NCI-H128 (cell line): ENCODE measurements around the gene DDX3Y.

Source experiments
- DNase-seq: peaks from one replicate; lab custom pipeline; 2025; ENCODE audit not compliant: unreplicated experiment; lab: John Stamatoyannopoulos, UW

The DDX3Y gene

DNA sequence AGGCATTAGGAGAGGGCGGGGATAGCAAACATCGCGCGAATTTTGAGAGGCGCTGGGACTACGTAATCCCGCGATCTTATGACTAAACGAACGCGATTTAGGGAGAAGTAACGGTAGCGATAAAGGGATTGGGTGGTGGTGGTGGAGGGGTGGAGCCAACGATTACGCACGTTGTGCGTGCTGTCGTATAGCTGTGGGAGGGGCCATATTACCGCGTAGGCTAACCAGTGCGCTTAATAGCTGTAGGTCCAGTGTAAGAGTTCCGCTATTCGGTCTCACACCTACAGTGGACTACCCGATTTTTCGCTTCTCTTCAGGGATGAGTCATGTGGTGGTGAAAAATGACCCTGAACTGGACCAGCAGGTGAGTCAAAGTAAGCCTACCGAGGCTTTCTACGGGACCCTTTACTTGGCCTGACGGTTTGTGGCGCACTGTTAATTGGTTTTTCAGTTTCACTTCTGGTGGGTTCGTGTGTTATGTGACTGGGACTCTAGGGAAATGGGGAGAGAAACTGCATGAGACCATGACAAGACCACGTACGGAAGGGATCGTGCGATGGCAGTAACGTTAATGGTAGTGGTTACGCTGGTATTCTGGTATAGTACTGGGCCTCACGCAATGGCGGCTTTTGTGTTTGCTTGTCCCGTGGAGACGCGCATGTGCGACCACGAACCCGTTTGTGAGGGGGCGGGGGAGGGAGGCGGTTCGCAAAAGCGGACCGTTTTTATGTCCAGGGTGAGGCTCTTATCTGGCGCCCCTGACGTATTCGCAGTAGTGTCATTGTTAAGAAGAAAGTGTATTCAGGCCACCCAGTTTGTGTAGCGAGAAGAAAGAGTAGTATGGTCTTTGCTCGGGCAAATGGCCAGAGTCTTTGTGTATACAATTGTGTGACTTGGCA, at the start of gene DDX3Y:
Gene DDX3Y (plus strand): TSS at position 251 of the 899 bp plus-strand sequence. CDS start 69 bp downstream, at position 320.
- DNase-seq, result no peak

DNA sequence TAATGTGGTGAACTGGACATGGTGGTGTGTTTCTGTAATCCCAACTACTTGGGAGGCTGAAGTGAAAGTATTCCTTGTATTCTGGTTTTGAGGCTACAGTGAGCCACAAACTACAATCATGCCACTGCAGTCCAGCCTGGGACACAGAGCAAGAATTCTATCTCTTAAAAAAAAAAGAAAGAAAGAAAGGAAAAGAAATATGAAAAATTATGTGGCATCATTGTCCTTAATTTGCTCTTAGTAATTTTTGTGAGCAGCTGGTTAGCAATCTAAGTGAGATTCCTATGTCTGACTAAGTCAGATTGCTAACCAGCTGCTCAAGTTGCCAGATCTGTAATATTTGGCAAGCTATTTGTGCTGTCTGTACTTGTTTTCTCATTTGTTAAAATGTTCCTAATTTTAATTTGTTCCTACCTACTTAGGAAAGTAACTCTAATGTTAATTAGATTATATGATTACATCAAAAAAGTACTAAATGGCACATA, 48.8 kb upstream of the DDX3Y start:
- no peak for DNase-seq

DNA sequence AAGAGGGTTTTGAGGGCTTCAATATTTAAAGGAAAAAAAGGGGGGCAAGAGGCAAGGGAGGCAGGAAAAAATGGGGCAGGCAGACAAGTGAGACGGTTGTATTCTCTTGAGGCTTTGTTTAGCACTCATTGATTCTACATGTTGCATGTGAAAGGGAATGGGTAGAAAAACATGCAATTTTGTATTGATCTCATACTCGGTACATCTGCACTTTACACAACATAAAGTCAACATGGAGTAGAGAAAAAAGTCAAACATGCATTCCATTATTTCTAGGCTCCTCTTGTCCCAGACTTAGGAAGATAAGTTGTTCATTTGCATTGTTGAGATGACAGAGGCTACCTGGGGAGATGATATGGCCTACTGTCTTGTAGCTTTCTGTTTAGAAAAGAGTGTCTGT, 36.7 kb upstream of the DDX3Y start:
- no peak for DNase-seq

DNA sequence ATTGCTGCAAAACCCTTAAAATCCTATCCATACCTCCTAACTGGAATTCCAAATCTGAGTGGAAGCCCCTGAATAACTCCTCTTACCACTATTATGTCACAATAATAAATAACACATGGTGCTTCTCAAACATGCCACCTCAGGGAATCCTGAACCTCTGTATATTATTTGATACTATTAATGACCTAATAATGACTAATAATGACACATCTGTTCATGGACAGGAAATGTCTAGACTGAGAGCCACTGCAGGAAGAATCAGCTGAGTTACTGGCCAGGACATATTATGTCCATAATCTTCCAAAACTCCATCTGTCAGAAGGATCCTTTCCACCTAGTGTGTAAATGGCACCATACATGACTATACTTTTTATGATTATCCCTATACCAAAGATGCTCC, 7.7 kb upstream of the DDX3Y start:
- no peak for DNase-seq

DNA sequence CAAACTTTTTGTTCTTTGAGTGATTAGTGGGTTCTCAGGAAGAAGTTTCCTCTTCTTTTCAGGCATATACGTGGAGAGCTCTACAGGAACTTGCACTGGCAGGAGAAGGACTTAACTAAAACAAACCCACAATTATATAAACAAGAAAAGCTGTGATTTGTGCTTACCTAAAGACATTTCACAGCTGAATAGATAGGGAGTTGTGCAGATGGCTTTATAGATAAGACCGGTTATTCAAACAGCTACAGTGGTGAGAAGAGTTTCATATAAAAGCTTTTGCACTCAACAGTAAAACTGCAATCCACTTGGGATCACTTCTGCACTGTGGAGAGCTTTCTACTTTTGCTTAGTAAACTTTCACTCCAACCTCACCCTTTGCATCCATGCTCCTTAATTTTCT, 6.1 kb upstream of the DDX3Y start:
- no peak for DNase-seq

DNA sequence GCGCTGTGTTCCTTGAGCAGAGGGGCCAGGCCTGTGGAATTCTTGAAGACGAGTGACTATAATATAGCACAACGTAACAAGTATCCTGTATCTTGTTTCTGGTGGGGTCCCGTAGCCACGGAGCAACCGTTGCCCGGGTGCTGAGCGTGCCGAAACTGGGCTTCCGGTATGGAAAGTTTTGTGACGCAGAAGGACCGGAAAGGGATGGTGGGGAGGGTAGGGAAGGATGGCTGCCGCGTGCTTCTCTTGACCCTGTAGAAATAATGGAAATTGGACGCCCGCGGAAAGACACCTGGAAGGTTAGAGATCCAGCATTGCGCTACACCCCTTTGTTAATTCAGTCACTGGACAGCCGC, 827 bp downstream of the DDX3Y start:
- no peak for DNase-seq

DNA sequence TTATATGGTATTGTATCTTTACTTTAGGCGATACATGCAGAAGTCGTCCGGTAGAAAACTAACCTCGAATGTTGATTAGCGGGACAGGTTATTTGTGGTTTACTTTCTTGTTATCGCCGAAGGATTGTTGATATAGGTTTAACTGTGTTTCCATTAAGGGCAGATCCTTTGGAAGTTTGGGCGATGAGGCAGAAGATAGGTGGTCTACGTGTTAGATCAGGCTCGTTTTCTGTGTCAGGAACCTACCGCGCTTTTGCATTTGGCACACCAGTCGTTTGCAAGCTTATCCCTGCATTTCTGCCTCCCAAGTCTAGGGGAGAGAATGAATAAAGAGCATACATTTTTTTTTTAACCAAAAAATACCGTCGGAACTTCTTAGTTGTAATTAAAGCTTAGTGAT, 1.2 kb downstream of the DDX3Y start:
- DNase-seq, result no peak

DNA sequence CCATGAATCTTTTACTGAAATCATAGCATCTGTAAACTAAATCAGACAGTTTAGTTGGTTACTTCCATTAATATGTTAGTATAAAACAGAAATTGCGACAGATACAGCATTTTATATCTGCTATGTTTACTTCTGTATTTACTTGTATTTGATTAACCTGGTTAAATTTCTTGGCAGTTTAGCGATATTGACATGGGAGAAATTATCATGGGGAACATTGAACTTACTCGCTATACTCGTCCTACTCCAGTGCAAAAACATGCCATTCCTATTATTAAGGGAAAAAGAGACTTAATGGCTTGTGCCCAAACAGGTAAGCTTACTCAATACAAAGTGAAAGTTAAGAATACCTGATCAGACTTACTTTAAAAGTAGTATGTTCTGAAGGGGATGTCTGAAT, 8.9 kb downstream of the DDX3Y start:
- no peak for DNase-seq

DNA sequence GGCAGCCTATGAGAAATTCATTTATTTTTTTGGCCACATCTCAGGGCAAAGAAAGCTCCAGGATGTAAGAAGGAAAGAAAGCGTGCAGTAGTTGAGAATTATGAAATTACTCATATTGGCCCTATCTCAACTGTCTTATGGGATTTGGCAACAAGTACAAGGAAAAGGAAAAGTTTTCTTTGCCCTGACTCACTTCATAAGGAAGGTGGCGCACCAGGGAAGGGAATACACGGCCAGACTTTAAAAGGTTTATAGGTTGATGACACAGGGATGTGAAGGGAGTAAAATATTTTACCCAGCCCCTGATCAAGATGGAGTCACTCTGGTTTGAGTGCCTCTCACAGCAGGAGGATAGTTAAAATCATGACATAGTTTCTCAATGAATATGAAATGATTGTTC, 23.4 kb downstream of the DDX3Y start:
- DNase-seq, result no peak

DNA sequence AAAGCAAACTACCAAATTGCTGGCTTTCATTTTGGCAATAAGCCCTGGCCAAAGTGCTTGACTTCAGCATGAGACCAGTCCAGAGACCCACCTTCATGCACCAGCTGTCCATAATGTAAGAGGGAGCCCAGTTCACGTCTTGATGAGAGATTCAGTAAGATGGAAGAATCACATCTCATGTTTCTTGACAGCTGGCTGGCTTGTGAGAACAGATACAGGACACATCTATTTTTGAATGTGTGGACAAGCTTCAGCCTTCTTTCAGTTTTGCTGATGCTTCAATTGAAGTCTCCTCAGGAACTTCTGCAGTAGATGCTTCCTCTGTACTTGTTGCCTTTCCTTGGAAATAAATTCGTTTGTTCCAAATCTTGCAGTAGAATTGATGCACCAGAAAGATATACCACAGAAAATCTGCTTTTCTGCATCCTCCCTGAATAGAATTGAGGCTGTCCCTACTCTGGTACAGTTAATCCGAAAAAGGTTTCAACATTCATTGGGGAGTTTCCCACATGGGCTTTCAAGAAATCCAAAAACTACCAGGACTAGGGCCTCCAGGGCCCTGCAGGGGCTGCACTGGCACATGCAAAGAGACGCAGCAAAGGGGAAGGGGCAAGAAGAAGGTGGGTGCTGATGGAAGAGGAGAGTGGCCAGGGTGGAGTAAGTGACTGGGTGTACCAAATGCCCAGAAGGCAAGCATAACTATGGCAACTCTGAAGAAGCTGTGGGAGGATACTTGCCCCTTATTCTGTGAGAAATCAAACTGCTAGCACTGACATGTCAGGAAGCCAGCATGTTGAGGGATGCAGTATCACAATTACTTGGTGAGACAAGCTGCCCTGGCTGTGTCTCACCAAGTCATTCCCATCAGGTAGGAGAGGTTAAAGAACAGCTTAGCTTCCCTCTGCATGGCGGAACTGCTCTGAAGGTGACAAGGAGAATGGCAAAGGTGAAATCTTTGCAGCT, 37.3 kb downstream of the DDX3Y start:
- DNase-seq, result no peak
